ENCODE results near the gene NTN1. TPM values are rescaled to one million over a fixed set of nuclear protein-coding genes. Genes with fewer than 3 reads are reported as not detected.

The NTN1 gene
- total RNA-seq, 4 donors from 2014 or later: 3.6 to 20.6 (median 7.2) TPM

- H3K27me3 ChIP-seq: peaks cover 5% of the 10 kb centered on the region
- no peak for TF ChIP-seq EP300 (IDR thresholded peaks at IDR 0.05; ENCODE audit: low read depth)
- TF ChIP-seq CTCF (IDR thresholded peaks at IDR 0.05): peak; percentile 69 to 84 (median 82)
- no peak for TF ChIP-seq POLR2A (IDR thresholded peaks at IDR 0.05)
- no peak for TF ChIP-seq POLR2AphosphoS5 (IDR thresholded peaks at IDR 0.05)
- 0 to 50% methylated on average over 3 to 9 of the region's 10 CpGs for WGBS, 2 donors (ENCODE audit: low coverage in 1 of 2)
- H3K36me3 ChIP-seq: no peaks in the 10 kb centered on the region
- H3K4me1 ChIP-seq: no peaks in the 10 kb centered on the region
- in situ Hi-C loops (cut with MboI; ENCODE audit: low pct_ligation_motif_present in 1 of 4, low pct_unique_long_range_greater_than_20kb in 1 of 4, low sequenced_read_pairs in 3 of 4) (loop anchor here (25.0 kb wide), 2 partner anchors 104 to 546 kb away; no protein-coding TSS in a partner anchor), intact Hi-C loops (cut with DNase I; ENCODE audit: low total_unique reads) (loop anchor here (10.0 kb wide), 1 partner anchor 533 kb away; no protein-coding TSS in a partner anchor)
- H3K27ac ChIP-seq: no peak overlapping the region
- H3K9me3 ChIP-seq: no peaks in the 10 kb centered on the region
- H3K4me3 ChIP-seq: no peak overlapping the region
- DNase-seq: peak; percentile 70
These were observed 29.6 kb upstream of the NTN1 start for GRCh38 chr17:8991514-8992285.

GRCh38 chr17:8994319-8994718, 27.0 kb upstream of the NTN1 start:
- WGBS, 2 donors (ENCODE audit: low coverage in 1 of 2): 68 to 70% methylated on average over 6 to 7 of the region's 7 CpGs
- Histone ChIP-seq H3K4me1 (no peaks in the 10 kb centered on the region), H3K27ac (no peak overlapping the region), H3K27me3 (peaks cover 5% of the 10 kb centered on the region), H3K36me3 (no peaks in the 10 kb centered on the region), H3K4me3 (no peak overlapping the region), H3K9me3 (no peaks in the 10 kb centered on the region)
- peak; percentile 59 for DNase-seq
- no peak for TF ChIP-seq POLR2A (IDR thresholded peaks at IDR 0.05)
- no peak for TF ChIP-seq POLR2AphosphoS5 (IDR thresholded peaks at IDR 0.05)
- no peak for TF ChIP-seq EP300 (IDR thresholded peaks at IDR 0.05; ENCODE audit: low read depth)
- peak; percentile 53 to 64 (median 57) for TF ChIP-seq CTCF (IDR thresholded peaks at IDR 0.05)
- intact Hi-C loops (cut with DNase I; ENCODE audit: low total_unique reads): loop anchor here (10.0 kb wide), 1 partner anchor 530 kb away; no protein-coding TSS in a partner anchor
- in situ Hi-C loops (cut with MboI; ENCODE audit: low pct_ligation_motif_present in 1 of 4, low pct_unique_long_range_greater_than_20kb in 1 of 4, low sequenced_read_pairs in 3 of 4): loop anchor here (25.0 kb wide), 2 partner anchors 107 to 543 kb away; no protein-coding TSS in a partner anchor

- in situ Hi-C loops (cut with MboI; ENCODE audit: low pct_ligation_motif_present in 1 of 4, low pct_unique_long_range_greater_than_20kb in 1 of 4, low sequenced_read_pairs in 3 of 4): loop anchor here (25.0 kb wide), 2 partner anchors 108 to 542 kb away; no protein-coding TSS in a partner anchor
These were observed 25.6 kb upstream of the NTN1 start for GRCh38 chr17:8995711-8996110.

More at GRCh38 chr17:8995711-8996110, 25.6 kb upstream of the NTN1 start:
- H3K9me3 ChIP-seq: no peaks in the 10 kb centered on the region
- WGBS, 2 donors (ENCODE audit: low coverage in 1 of 2): 93% methylated on average over 7 of the region's 7 CpGs; no CpG with 5 or more reads in 1 of the 2 donors
- no peaks in the 10 kb centered on the region for H3K4me1 ChIP-seq
- TF ChIP-seq CTCF (IDR thresholded peaks at IDR 0.05): no peak
- TF ChIP-seq POLR2A (IDR thresholded peaks at IDR 0.05): no peak
- no peak overlapping the region for H3K27ac ChIP-seq
- intact Hi-C loops (cut with DNase I; ENCODE audit: low total_unique reads): loop anchor here (10.0 kb wide), 1 partner anchor 529 kb away; no protein-coding TSS in a partner anchor
- H3K4me3 ChIP-seq: no peak overlapping the region
- no peaks in the 10 kb centered on the region for H3K36me3 ChIP-seq
- H3K27me3 ChIP-seq: peaks cover 15% of the 10 kb centered on the region
- no peak for DNase-seq
